Fibroblast of lung (primary cell): ENCODE results near the gene KLHDC7A. TPM values are rescaled to one million over a fixed set of nuclear protein-coding genes. Genes with fewer than 3 reads are reported as not detected.

Experiments
- DNase-seq, 2 donors: peaks; one replicate each; pipeline versions ENCODE4 v3.0.0 to v3.0.0-alpha.2; 2010; ENCODE audit warnings: low read depth in 2 of 2
- H2AFZ ChIP-seq: 2 replicates; pipeline ENCODE4 v1.5.1; 2012; ENCODE audit warnings: low read length, control low read depth, inconsistent platforms
- H3K27ac ChIP-seq: 2 replicates; pipeline ENCODE4 v1.5.1; 2011; ENCODE audit warnings: low read length, control low read depth; ENCODE audit not compliant: insufficient read depth
- H3K27me3 ChIP-seq: 2 replicates; pipeline ENCODE4 v1.5.1; 2011; ENCODE audit warnings: mild to moderate bottlenecking, low read length; ENCODE audit not compliant: control insufficient read depth, insufficient read depth
- H3K36me3 ChIP-seq: 2 replicates; pipeline ENCODE4 v1.5.1; 2011; ENCODE audit warnings: low read length; ENCODE audit not compliant: control insufficient read depth, insufficient read depth
- H3K4me1 ChIP-seq: 2 replicates; pipeline ENCODE4 v1.5.1; 2011; ENCODE audit warnings: low read length; ENCODE audit not compliant: control insufficient read depth, insufficient read depth; ENCODE audit errors: extremely low read depth
- H3K4me2 ChIP-seq: 2 replicates; pipeline ENCODE4 v1.5.1; 2011; ENCODE audit warnings: low read length, control low read depth; ENCODE audit not compliant: insufficient read depth; ENCODE audit errors: extremely low read depth
- H3K4me3 ChIP-seq, 4 experiments: fragments of 200-600 bp in 1 of 4; sonication (generic) in 1 of 4; replicated peaks in 1 of 4; 2 replicates each; pipeline ENCODE4 v1.5.1; 2011 to 2016; ENCODE audit warnings: low read length in 4 of 4, low read depth in 3 of 4, mild to moderate bottlenecking in 3 of 4, control low read depth in 2 of 4, inconsistent platforms in 1 of 4, mixed read lengths in 1 of 4; ENCODE audit not compliant: insufficient read depth in 1 of 4; ENCODE audit errors: control extremely low read depth in 1 of 4
- H3K79me2 ChIP-seq: 2 replicates; pipeline ENCODE4 v1.5.1; 2012; ENCODE audit warnings: mild to moderate bottlenecking, low read length, inconsistent platforms; ENCODE audit not compliant: control insufficient read depth, insufficient read depth
- H3K9ac ChIP-seq: 2 replicates; pipeline ENCODE4 v1.5.1; 2011; ENCODE audit warnings: mild to moderate bottlenecking, low read length, control low read depth; ENCODE audit not compliant: insufficient read depth
- H3K9me3 ChIP-seq: 2 replicates; pipeline ENCODE4 v1.5.1; 2012; ENCODE audit warnings: low read depth, low read length; ENCODE audit not compliant: control insufficient read depth, insufficient read depth
- H4K20me1 ChIP-seq: 2 replicates; pipeline ENCODE4 v1.5.1; 2011; ENCODE audit warnings: low read length; ENCODE audit not compliant: control insufficient read depth, insufficient read depth; ENCODE audit errors: extremely low read depth
- CTCF ChIP-seq, 2 donors: IDR thresholded peaks in 1 of 2; conservative IDR thresholded peaks in 1 of 2; 1 replicate in 1 of 2; 2 replicates in 1 of 2; pipeline ENCODE4 v1.5.1; 2011 to 2012; ENCODE audit warnings: low read length in 2 of 2, control low read depth in 1 of 2, inconsistent platforms in 1 of 2, low read depth in 1 of 2, mild to moderate bottlenecking in 1 of 2
- EZH2 ChIP-seq: IDR thresholded peaks from 2 replicates; pipeline ENCODE4 v1.5.1; 2012; ENCODE audit warnings: low read length, control low read depth, mild to moderate bottlenecking; ENCODE audit errors: missing control alignments
- polyA plus RNA-seq, 2 donors: library from polyadenylated mRNA; depleted of rRNA in 1 of 2; stranded (reverse) in 1 of 2; unstranded in 1 of 2; fragments of >200 nt; gene quantifications; 2 replicates each; pipeline ENCODE4 v1.2.1, GENCODE V29; 2011 to 2012; ENCODE audit warnings: missing spikeins in 1 of 2
- total RNA-seq: library from RNA; depleted of rRNA; stranded (reverse); fragments of >200 nt; gene quantifications from 2 replicates; pipeline ENCODE4 v1.2.1, GENCODE V29; 2014

The KLHDC7A gene
- total and polyA plus RNA-seq, 2 donors (not counting 1 experiment from before 2014, with no cell fraction given): not detected

GRCh38 chr1:18447509-18448220 is 33.1 kb upstream of the KLHDC7A start:
- no peaks in the 10 kb centered on the region for H3K4me1 ChIP-seq
- H4K20me1 ChIP-seq: no peaks in the 10 kb centered on the region
- TF ChIP-seq EZH2 (no peak), CTCF (conservative IDR thresholded peaks at IDR 0.05 in 1 of 2, IDR thresholded peaks at IDR 0.05 in 1 of 2; ENCODE audit: low read depth in 1 of 2, low read length in 2 of 2) (no peak)
- no peaks in the 10 kb centered on the region for H3K27me3 ChIP-seq
- no peak overlapping the region for H2AFZ ChIP-seq
- H3K4me3 ChIP-seq: no peak overlapping the region
- no peaks in the 10 kb centered on the region for H3K79me2 ChIP-seq
- no peak for DNase-seq
- H3K4me2 ChIP-seq: no peak overlapping the region
- no peak overlapping the region for H3K27ac ChIP-seq
- no peaks in the 10 kb centered on the region for H3K36me3 ChIP-seq
- H3K9ac ChIP-seq: no peak overlapping the region
- no peaks in the 10 kb centered on the region for H3K9me3 ChIP-seq

GRCh38 chr1:18448889-18449288 is 31.8 kb upstream of the KLHDC7A start:
- TF ChIP-seq CTCF (conservative IDR thresholded peaks at IDR 0.05 in 1 of 2, IDR thresholded peaks at IDR 0.05 in 1 of 2; ENCODE audit: low read depth in 1 of 2, low read length in 2 of 2): no peak
- no peak for TF ChIP-seq EZH2
- Histone ChIP-seq H2AFZ (no peak overlapping the region), H3K9me3 (no peaks in the 10 kb centered on the region)

GRCh38 chr1:18452550-18452949 is 28.2 kb upstream of the KLHDC7A start:
- H3K9ac ChIP-seq: no peak overlapping the region
- TF ChIP-seq EZH2: no peak

More at GRCh38 chr1:18448889-18449288, 31.8 kb upstream of the KLHDC7A start:
- H3K27me3 ChIP-seq: no peaks in the 10 kb centered on the region
- H3K36me3 ChIP-seq: no peaks in the 10 kb centered on the region
- no peak overlapping the region for H3K4me2 ChIP-seq
- no peaks in the 10 kb centered on the region for H4K20me1 ChIP-seq
- no peak overlapping the region for H3K4me3 ChIP-seq
- no peak for DNase-seq
- H3K4me1 ChIP-seq: no peaks in the 10 kb centered on the region
- no peaks in the 10 kb centered on the region for H3K79me2 ChIP-seq
- H3K27ac ChIP-seq: no peak overlapping the region
- H3K9ac ChIP-seq: no peak overlapping the region

More at GRCh38 chr1:18452550-18452949, 28.2 kb upstream of the KLHDC7A start:
- Histone ChIP-seq H3K4me3 (no peak overlapping the region), H3K9me3 (no peaks in the 10 kb centered on the region), H3K27ac (no peak overlapping the region), H3K79me2 (no peaks in the 10 kb centered on the region), H2AFZ (no peak overlapping the region), H3K27me3 (no peaks in the 10 kb centered on the region), H3K36me3 (no peaks in the 10 kb centered on the region), H4K20me1 (no peaks in the 10 kb centered on the region), H3K4me1 (no peaks in the 10 kb centered on the region), H3K4me2 (no peak overlapping the region)
- DNase-seq: no peak
